IMR-90 (cell line): Measurements from ENCODE around the gene USP24. TPM values are rescaled to one million over a fixed set of nuclear protein-coding genes. Genes with fewer than 3 reads are reported as not detected.

Source experiments
- ATAC-seq: fragments of 200-7000 bp; cut with Tn5 transposase; 2 replicates; pipeline ENCODE4 v1.9.1; 2020; ENCODE audit warnings: low read depth, mild to moderate bottlenecking, moderate library complexity
- BruUV-seq: library from RNA; stranded (reverse); fragments of 400-500 nt; replicated peaks from 2 replicates; lab custom pipeline; 2021; lab: Mats Ljungman, UMichigan
- CTCF ChIA-PET: fragments of 300-600 bp; formaldehyde crosslinking; extraction: SDS; loops from one replicate; lab custom pipeline; 2021; ENCODE audit warnings: antibody characterized with exemption; lab: Yijun Ruan, JAX
- POLR2A ChIA-PET: fragments of 300-600 bp; sonication (Branson Sonifier 250); formaldehyde crosslinking; loops from one replicate; lab custom pipeline; 2022; ENCODE audit warnings: antibody characterized with exemption; ENCODE audit not compliant: unreplicated experiment; lab: Charles Lee
- DNase-seq: peaks from one replicate; pipeline ENCODE4 v3.0.0; 2013
- H2AFZ ChIP-seq: replicated peaks from 2 replicates; pipeline ENCODE3; 2013; ENCODE audit warnings: low read length, mild to moderate bottlenecking; ENCODE audit not compliant: poor library complexity
- H2AK5ac ChIP-seq: 2 replicates; pipeline ENCODE4 v1.6.1; 2013; ENCODE audit warnings: low read depth, low read length, inconsistent platforms
- H2AK9ac ChIP-seq: replicated peaks from 2 replicates; pipeline ENCODE3; 2013; ENCODE audit warnings: mild to moderate bottlenecking, low read depth, low read length, moderate library complexity; ENCODE audit not compliant: poor library complexity
- H2BK120ac ChIP-seq: 2 replicates; pipeline ENCODE4 v1.6.1; 2013; ENCODE audit warnings: low read depth, low read length, inconsistent platforms
- H2BK15ac ChIP-seq: 3 replicates; pipeline ENCODE4 v1.6.1; 2013; ENCODE audit warnings: low read depth, low read length, inconsistent platforms
- H2BK20ac ChIP-seq: 2 replicates; pipeline ENCODE4 v1.6.1; 2013; ENCODE audit warnings: low read depth, mild to moderate bottlenecking, inconsistent platforms, low read length, moderate library complexity
- H2BK5ac ChIP-seq: 2 replicates; pipeline ENCODE4 v1.6.1; 2013; ENCODE audit warnings: mild to moderate bottlenecking, low read depth, low read length, inconsistent platforms; ENCODE audit not compliant: poor library complexity, severe bottlenecking
- H3K14ac ChIP-seq: replicated peaks from 2 replicates; pipeline ENCODE4 v1.6.1; 2013; ENCODE audit warnings: low read depth, low read length, inconsistent platforms
- H3K18ac ChIP-seq: 2 replicates; pipeline ENCODE4 v1.6.1; 2013; ENCODE audit warnings: low read depth, low read length, control low read depth
- H3K23ac ChIP-seq: 2 replicates; pipeline ENCODE4 v1.6.1; 2013; ENCODE audit warnings: low read depth, low read length, inconsistent platforms
- H3K27ac ChIP-seq: 2 replicates; pipeline ENCODE4 v1.5.1; 2013; ENCODE audit warnings: mild to moderate bottlenecking, control low read depth, low read length; ENCODE audit not compliant: insufficient read depth
- H3K27me3 ChIP-seq: 2 replicates; pipeline ENCODE4 v1.6.1; 2013; ENCODE audit warnings: low read length; ENCODE audit not compliant: control insufficient read depth, insufficient read depth
- H3K36me3 ChIP-seq: 2 replicates; pipeline ENCODE4 v1.6.1; 2013; ENCODE audit warnings: low read length, mixed read lengths; ENCODE audit not compliant: control insufficient read depth, insufficient read depth
- H3K4ac ChIP-seq: 2 replicates; pipeline ENCODE4 v1.6.1; 2013; ENCODE audit warnings: low read depth, low read length, inconsistent platforms
- H3K4me1 ChIP-seq: 2 replicates; pipeline ENCODE4 v1.6.1; 2013; ENCODE audit warnings: low read length, mixed read lengths; ENCODE audit not compliant: control insufficient read depth, insufficient read depth
- H3K4me2 ChIP-seq: 2 replicates; pipeline ENCODE4 v1.6.1; 2013; ENCODE audit warnings: low read depth, mild to moderate bottlenecking, control low read depth, low read length, moderate library complexity
- H3K4me3 ChIP-seq: 2 replicates; pipeline ENCODE4 v1.5.1; 2013; ENCODE audit warnings: low read depth, mild to moderate bottlenecking, control low read depth, low read length, moderate library complexity; ENCODE audit not compliant: insufficient read depth
- H3K56ac ChIP-seq: 2 replicates; pipeline ENCODE4 v1.6.1; 2013; ENCODE audit warnings: low read length, inconsistent platforms; ENCODE audit not compliant: insufficient read depth; ENCODE audit errors: extremely low read depth
- H3K79me1 ChIP-seq, 2 experiments: 2 replicates each; pipeline ENCODE4 v1.6.1; 2013; ENCODE audit warnings: low read length in 2 of 2, inconsistent platforms in 1 of 2, low read depth in 1 of 2
- H3K9ac ChIP-seq: 2 replicates; pipeline ENCODE4 v1.6.1; 2013; ENCODE audit warnings: low read depth, low read length, control low read depth
- H3K9me1 ChIP-seq: 2 replicates; pipeline ENCODE4 v1.6.1; 2013; ENCODE audit warnings: low read length, inconsistent platforms; ENCODE audit not compliant: insufficient read depth
- H3K9me3 ChIP-seq: 2 replicates; pipeline ENCODE4 v1.6.1; 2013; ENCODE audit warnings: low read length; ENCODE audit not compliant: control insufficient read depth, insufficient read depth
- H4K20me1 ChIP-seq: 2 replicates; pipeline ENCODE4 v1.6.1; 2013; ENCODE audit warnings: low read length, inconsistent platforms; ENCODE audit not compliant: insufficient read depth
- H4K5ac ChIP-seq: 2 replicates; pipeline ENCODE4 v1.6.1; 2013; ENCODE audit warnings: mild to moderate bottlenecking, low read depth, low read length, control low read depth
- H4K8ac ChIP-seq, 2 experiments: 2 replicates each; pipeline ENCODE4 v1.6.1; 2013; ENCODE audit warnings: low read depth in 2 of 2, low read length in 2 of 2, control low read depth in 1 of 2, inconsistent platforms in 1 of 2
- H4K91ac ChIP-seq: 2 replicates; pipeline ENCODE4 v1.6.1; 2013; ENCODE audit warnings: low read depth, low read length, inconsistent platforms; ENCODE audit not compliant: insufficient read depth
- BHLHE40 ChIP-seq: fragments of 150-350 bp; IDR thresholded peaks from 2 replicates; pipeline ENCODE4 v1.6.1; 2016; ENCODE audit warnings: mild to moderate bottlenecking, low read depth, low read length
- CEBPB ChIP-seq: IDR thresholded peaks from 2 replicates; pipeline ENCODE4 v1.6.1; 2012; ENCODE audit warnings: low read depth, low read length, improper control_type of control experiment
- CHD1 ChIP-seq: IDR thresholded peaks from 2 replicates; pipeline ENCODE4 v1.6.1; 2012; ENCODE audit warnings: low read depth, low read length, improper control_type of control experiment
- MXI1 ChIP-seq: IDR thresholded peaks from 2 replicates; pipeline ENCODE4 v1.6.1; 2012; ENCODE audit warnings: low read depth, mild to moderate bottlenecking, low read length, moderate library complexity, borderline replicate concordance
- NFE2L2 ChIP-seq: fragments of 150-350 bp; IDR thresholded peaks from 2 replicates; pipeline ENCODE4 v1.6.1; 2016; ENCODE audit warnings: low read depth, mild to moderate bottlenecking, low read length
- POLR2A ChIP-seq: IDR thresholded peaks from 2 replicates; pipeline ENCODE4 v1.6.1; 2012; ENCODE audit warnings: mild to moderate bottlenecking, low read depth, low read length
- RAD21 ChIP-seq: IDR thresholded peaks from 2 replicates; pipeline ENCODE4 v1.6.1; 2012; ENCODE audit warnings: low read length, improper control_type of control experiment
- RFX5 ChIP-seq: IDR thresholded peaks from 2 replicates; pipeline ENCODE4 v1.8.0; 2012; ENCODE audit warnings: low read depth, mild to moderate bottlenecking, low read length, moderate library complexity
- SMC3 ChIP-seq: fragments of 150-350 bp; IDR thresholded peaks from 2 replicates; pipeline ENCODE4 v1.6.1; 2016; ENCODE audit warnings: low read depth, mild to moderate bottlenecking, antibody characterized with exemption, low read length, moderate library complexity
- WGBS, 2 experiments: methylation state at CpG; one replicate each; pipeline versions ENCODE4 v1.1.5 to v1.1.7; 2013; ENCODE audit warnings: missing lambda C conversion rate in 2 of 2; ENCODE audit not compliant: insufficient read length in 1 of 2; ENCODE audit errors: extremely low coverage in 2 of 2; 5-methylcytosine and 5-hydroxymethylcytosine counted together
- dilution Hi-C: fragments of 300-500 bp; cut with HindIII; formaldehyde crosslinking; loops from one replicate; pipeline ENCODE4 v1.14.3; 2018; ENCODE audit warnings: low sequenced_read_pairs; ENCODE audit not compliant: unreplicated experiment
- in situ Hi-C: fragments of 300-500 bp; cut with MboI; formaldehyde crosslinking; loops from 3 replicates; pipeline ENCODE4 v1.14.3; 2019; ENCODE audit warnings: low sequenced_read_pairs, inconsistent platforms, mixed read lengths
- intact Hi-C: fragments of 100-400 bp; cut with micrococcal nuclease; formaldehyde crosslinking; loops from 2 replicates; pipeline ENCODE4 v1.10.0; 2022
- polyA plus RNA-seq, 3 experiments: library from polyadenylated mRNA; depleted of rRNA; stranded (reverse); fragments of >200 nt; gene quantifications; 2 replicates each; pipeline ENCODE4 v1.2.3, GENCODE V29; 2012; ENCODE audit warnings: low replicate concordance in 1 of 3
- total RNA-seq: library from RNA; depleted of rRNA; stranded (reverse); fragments of >200 nt; gene quantifications from 2 replicates; pipeline ENCODE4 v1.2.3, GENCODE V29; 2012
- TF ChIP-seq, protein P1 (sequence below): fragments of 150-350 bp; IDR thresholded peaks from 2 replicates; pipeline ENCODE4 v1.6.1; 2017; ENCODE audit warnings: mild to moderate bottlenecking, antibody characterized with exemption, low read length, low read depth
- TF ChIP-seq, protein P2 (sequence below): fragments of 150-350 bp; IDR thresholded peaks from 2 replicates; pipeline ENCODE4 v1.6.1; 2016; ENCODE audit warnings: low read depth, mild to moderate bottlenecking, low read length, moderate library complexity, borderline replicate concordance
- TF ChIP-seq, protein P3 (sequence below): conservative IDR thresholded peaks from 2 replicates; pipeline ENCODE4 v1.5.1; 2012; ENCODE audit warnings: mild to moderate bottlenecking, low read depth, low read length, improper control_type of control experiment

Gene USP24
- total and polyA plus RNA-seq, 2 of the 4 experiments (the other 2 are of a cell fraction): 8.4 to 36.7 TPM

DNA sequence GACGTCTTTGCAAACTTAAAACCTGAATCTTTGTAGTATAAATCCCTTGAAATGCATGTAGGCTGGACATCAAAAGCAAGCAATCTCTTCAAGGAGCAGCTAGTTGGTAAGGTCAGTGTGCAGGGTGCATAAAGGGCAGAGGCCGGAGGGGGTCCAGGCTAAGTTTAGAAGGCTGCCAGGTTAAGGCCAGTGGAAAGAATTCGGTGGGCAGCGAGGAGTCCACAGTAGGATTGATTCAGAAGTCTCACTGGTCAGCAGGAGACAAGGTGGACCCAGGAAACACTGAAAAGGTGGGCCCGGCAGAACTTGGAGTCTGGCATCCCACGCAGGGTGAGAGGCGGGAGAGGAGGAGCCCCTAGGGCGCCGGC is 176.2 kb downstream of the USP24 start:
- ATAC-seq (no peak), DNase-seq (no peak)
- no peak overlapping the region for H2AK9ac ChIP-seq
- in situ Hi-C loops (no loop called here), dilution Hi-C loops (no loop called here), intact Hi-C loops (no loop called here)
- BruUV-seq: no TSS peak
- 8% methylated on average over 7 of the region's 9 CpGs; no CpG with 5 or more reads in 1 of the 2 experiments for WGBS, 2 experiments
- ChIA-PET POLR2A (interaction anchor here (0.6 kb wide), 1 partner anchor 94 kb away, joined by 4 read pairs; no protein-coding TSS in a partner anchor), CTCF (no interaction called here)
- H3K27me3 ChIP-seq: peaks cover 85% of the 10 kb centered on the region
- no peak overlapping the region for H2BK120ac ChIP-seq
- H3K27ac ChIP-seq: no peak overlapping the region
- H3K9me1 ChIP-seq: 0 out of 2 replicates have a peak, but pooled peaks cover 3% of the 10 kb centered on the region
- no peaks in the 10 kb centered on the region for H3K9me3 ChIP-seq
- H3K79me1 ChIP-seq: no peaks in the 10 kb centered on the region
- TF ChIP-seq, protein P1, sequence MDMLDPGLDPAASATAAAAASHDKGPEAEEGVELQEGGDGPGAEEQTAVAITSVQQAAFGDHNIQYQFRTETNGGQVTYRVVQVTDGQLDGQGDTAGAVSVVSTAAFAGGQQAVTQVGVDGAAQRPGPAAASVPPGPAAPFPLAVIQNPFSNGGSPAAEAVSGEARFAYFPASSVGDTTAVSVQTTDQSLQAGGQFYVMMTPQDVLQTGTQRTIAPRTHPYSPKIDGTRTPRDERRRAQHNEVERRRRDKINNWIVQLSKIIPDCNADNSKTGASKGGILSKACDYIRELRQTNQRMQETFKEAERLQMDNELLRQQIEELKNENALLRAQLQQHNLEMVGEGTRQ: no peak
- TF ChIP-seq NFE2L2: no peak
- TF ChIP-seq CHD1: no peak
- TF ChIP-seq RFX5: no peak
- TF ChIP-seq SMC3: no peak
- no peak for TF ChIP-seq BHLHE40
- no peak for TF ChIP-seq POLR2A
- TF ChIP-seq RAD21: no peak
- TF ChIP-seq, protein P2, sequence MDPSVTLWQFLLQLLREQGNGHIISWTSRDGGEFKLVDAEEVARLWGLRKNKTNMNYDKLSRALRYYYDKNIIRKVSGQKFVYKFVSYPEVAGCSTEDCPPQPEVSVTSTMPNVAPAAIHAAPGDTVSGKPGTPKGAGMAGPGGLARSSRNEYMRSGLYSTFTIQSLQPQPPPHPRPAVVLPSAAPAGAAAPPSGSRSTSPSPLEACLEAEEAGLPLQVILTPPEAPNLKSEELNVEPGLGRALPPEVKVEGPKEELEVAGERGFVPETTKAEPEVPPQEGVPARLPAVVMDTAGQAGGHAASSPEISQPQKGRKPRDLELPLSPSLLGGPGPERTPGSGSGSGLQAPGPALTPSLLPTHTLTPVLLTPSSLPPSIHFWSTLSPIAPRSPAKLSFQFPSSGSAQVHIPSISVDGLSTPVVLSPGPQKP: no peak
- TF ChIP-seq MXI1: no peak
- TF ChIP-seq CEBPB: no peak
- TF ChIP-seq, protein P3, sequence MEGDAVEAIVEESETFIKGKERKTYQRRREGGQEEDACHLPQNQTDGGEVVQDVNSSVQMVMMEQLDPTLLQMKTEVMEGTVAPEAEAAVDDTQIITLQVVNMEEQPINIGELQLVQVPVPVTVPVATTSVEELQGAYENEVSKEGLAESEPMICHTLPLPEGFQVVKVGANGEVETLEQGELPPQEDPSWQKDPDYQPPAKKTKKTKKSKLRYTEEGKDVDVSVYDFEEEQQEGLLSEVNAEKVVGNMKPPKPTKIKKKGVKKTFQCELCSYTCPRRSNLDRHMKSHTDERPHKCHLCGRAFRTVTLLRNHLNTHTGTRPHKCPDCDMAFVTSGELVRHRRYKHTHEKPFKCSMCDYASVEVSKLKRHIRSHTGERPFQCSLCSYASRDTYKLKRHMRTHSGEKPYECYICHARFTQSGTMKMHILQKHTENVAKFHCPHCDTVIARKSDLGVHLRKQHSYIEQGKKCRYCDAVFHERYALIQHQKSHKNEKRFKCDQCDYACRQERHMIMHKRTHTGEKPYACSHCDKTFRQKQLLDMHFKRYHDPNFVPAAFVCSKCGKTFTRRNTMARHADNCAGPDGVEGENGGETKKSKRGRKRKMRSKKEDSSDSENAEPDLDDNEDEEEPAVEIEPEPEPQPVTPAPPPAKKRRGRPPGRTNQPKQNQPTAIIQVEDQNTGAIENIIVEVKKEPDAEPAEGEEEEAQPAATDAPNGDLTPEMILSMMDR: no peak
- no peak overlapping the region for H3K9ac ChIP-seq
- H2BK20ac ChIP-seq: no peak overlapping the region
- H3K23ac ChIP-seq: no peak overlapping the region
- no peak overlapping the region for H3K4ac ChIP-seq
- no peak overlapping the region for H2AK5ac ChIP-seq
- H3K4me2 ChIP-seq: no peak overlapping the region; the same call in 1 of the 2 replicates
- no peak overlapping the region for H4K91ac ChIP-seq
- no peak overlapping the region for H4K5ac ChIP-seq
- no peak overlapping the region for H3K56ac ChIP-seq
- no peak overlapping the region for H3K14ac ChIP-seq
- H3K18ac ChIP-seq: no peak overlapping the region
- no peak overlapping the region for H4K8ac ChIP-seq
- H3K4me1 ChIP-seq: peaks cover 2% of the 10 kb centered on the region; the same call in 1 of the 2 replicates
- H3K36me3 ChIP-seq: no peaks in the 10 kb centered on the region
- H2BK15ac ChIP-seq: no peak overlapping the region
- no peak overlapping the region for H3K4me3 ChIP-seq
- H4K20me1 ChIP-seq: 0 out of 2 replicates have a peak, but pooled peaks cover 4% of the 10 kb centered on the region
- no peak overlapping the region for H2BK5ac ChIP-seq
- H2AFZ ChIP-seq: peak overlapping the region; percentile 81
